Measurements from ENCODE around the gene SMARCD2. TPM values are rescaled to one million over a fixed set of nuclear protein-coding genes. Genes with fewer than 3 reads are reported as not detected.
"Not testable (repeated sequence)": the region's sequence is repeated elsewhere in the genome, so short reads cannot be mapped to it uniquely, and the experiment has no call there.

The SMARCD2 gene
- total RNA-seq, 2 experiments from 2014 or later, result 133 to 138 TPM

- H3K36me3 Mint-ChIP-seq (ENCODE audit: low read depth); POLR2A ChIA-PET; H3K27ac Mint-ChIP-seq; CTCF ChIA-PET; H3K4me3 Mint-ChIP-seq; H3K9me3 Mint-ChIP-seq; H3K4me1 Mint-ChIP-seq; DNase-seq: not testable (repeated sequence)
- peaks cover 13% of the 10 kb centered on the region for H3K27me3 Mint-ChIP-seq
Observed at GRCh38 chr17:63871646-63872365, 29.3 kb upstream of the SMARCD2 start.

GRCh38 chr17:63870292-63870665, 27.8 kb upstream of the SMARCD2 start:
- H3K4me3 Mint-ChIP-seq; DNase-seq; H3K36me3 Mint-ChIP-seq (ENCODE audit: low read depth); H3K9me3 Mint-ChIP-seq; H3K27ac Mint-ChIP-seq; CTCF ChIA-PET; H3K4me1 Mint-ChIP-seq; POLR2A ChIA-PET: not testable (repeated sequence)
- H3K27me3 Mint-ChIP-seq, result peaks cover 15% of the 10 kb centered on the region

- POLR2A ChIA-PET; H3K4me3 Mint-ChIP-seq; H3K27ac Mint-ChIP-seq; H3K4me1 Mint-ChIP-seq; DNase-seq; H3K36me3 Mint-ChIP-seq (ENCODE audit: low read depth); H3K9me3 Mint-ChIP-seq; CTCF ChIA-PET: not testable (repeated sequence)
- peaks cover 15% of the 10 kb centered on the region for H3K27me3 Mint-ChIP-seq
Observed at GRCh38 chr17:63869491-63870291, 27.2 kb upstream of the SMARCD2 start.

GRCh38 chr17:63866625-63867024, 24.1 kb upstream of the SMARCD2 start:
- not testable (repeated sequence) for H3K27ac Mint-ChIP-seq
- CTCF ChIA-PET, result interaction anchor here (1.2 to 2.6 kb wide), 5 partner anchors 12 to 160 kb away, joined by 3 to 7 read pairs (median 3); partner anchors contain the start of gene GH2

GRCh38 chr17:63859257-63859656, 16.8 kb upstream of the SMARCD2 start:
- CTCF ChIA-PET, result interaction anchor here (0.5 to 5.8 kb wide), 4 partner anchors 11 to 31 kb away, joined by 3 to 54 read pairs (median 4); no protein-coding TSS in a partner anchor
- H3K4me1 Mint-ChIP-seq, result no peaks in the 10 kb centered on the region
- H3K36me3 Mint-ChIP-seq (ENCODE audit: low read depth), result no peaks in the 10 kb centered on the region
- DNase-seq, result no peak
- H3K9me3 Mint-ChIP-seq, result no peaks in the 10 kb centered on the region
- POLR2A ChIA-PET, result no interaction called here
- H3K27me3 Mint-ChIP-seq, result peaks cover 29% of the 10 kb centered on the region
- H3K4me3 Mint-ChIP-seq, result no peak overlapping the region
- H3K27ac Mint-ChIP-seq, result no peak overlapping the region

More at GRCh38 chr17:63866625-63867024, 24.1 kb upstream of the SMARCD2 start:
- DNase-seq; H3K36me3 Mint-ChIP-seq (ENCODE audit: low read depth); H3K4me3 Mint-ChIP-seq; POLR2A ChIA-PET; H3K9me3 Mint-ChIP-seq; H3K4me1 Mint-ChIP-seq: not testable (repeated sequence)
- peaks cover 23% of the 10 kb centered on the region for H3K27me3 Mint-ChIP-seq

GRCh38 chr17:63856425-63856824, 13.9 kb upstream of the SMARCD2 start:
- H3K9me3 Mint-ChIP-seq; H3K27ac Mint-ChIP-seq; H3K36me3 Mint-ChIP-seq (ENCODE audit: low read depth); DNase-seq; H3K4me1 Mint-ChIP-seq; POLR2A ChIA-PET; H3K4me3 Mint-ChIP-seq: not testable (repeated sequence)
- peaks cover 29% of the 10 kb centered on the region for H3K27me3 Mint-ChIP-seq
- CTCF ChIA-PET, result interaction anchor here (5.8 kb wide), 1 partner anchor 9 kb away, joined by 54 read pairs; no protein-coding TSS in a partner anchor

GRCh38 chr17:63855185-63855584, 12.7 kb upstream of the SMARCD2 start:
- Mint-ChIP-seq H3K4me1 (no peaks in the 10 kb centered on the region), H3K27ac (no peak overlapping the region), H3K4me3 (no peak overlapping the region), H3K36me3 (ENCODE audit: low read depth) (no peaks in the 10 kb centered on the region), H3K9me3 (no peaks in the 10 kb centered on the region), H3K27me3 (peaks cover 28% of the 10 kb centered on the region)
- DNase-seq, result no peak
- POLR2A ChIA-PET, result no interaction called here
- CTCF ChIA-PET, result interaction anchor here (0.8 to 1.1 kb wide), 3 partner anchors 8 to 12 kb away, joined by 3 read pairs; partner anchors contain the start of gene SMARCD2

GRCh38 chr17:63854709-63855108, 12.2 kb upstream of the SMARCD2 start:
- Mint-ChIP-seq H3K27ac (no peak overlapping the region), H3K9me3 (no peaks in the 10 kb centered on the region), H3K27me3 (peaks cover 25% of the 10 kb centered on the region), H3K4me3 (no peak overlapping the region), H3K4me1 (peaks cover under 1% of the 10 kb centered on the region), H3K36me3 (ENCODE audit: low read depth) (no peaks in the 10 kb centered on the region)
- no peak for DNase-seq
- POLR2A ChIA-PET, result no interaction called here
- CTCF ChIA-PET, result interaction anchor here (0.8 to 1.1 kb wide), 3 partner anchors 8 to 12 kb away, joined by 3 read pairs; partner anchors contain the start of gene SMARCD2

- Mint-ChIP-seq H3K9me3 (peaks cover 3% of the 10 kb centered on the region), H3K27ac (no peak overlapping the region), H3K27me3 (peaks cover 18% of the 10 kb centered on the region), H3K36me3 (ENCODE audit: low read depth) (peaks cover 6% of the 10 kb centered on the region), H3K4me3 (no peak overlapping the region), H3K4me1 (peaks cover 11% of the 10 kb centered on the region)
- ChIA-PET POLR2A (no interaction called here), CTCF (no interaction called here)
- DNase-seq, result no peak
Observed at GRCh38 chr17:63853260-63853659, 10.8 kb upstream of the SMARCD2 start.

- no peak overlapping the region for H3K4me3 Mint-ChIP-seq
- H3K36me3 Mint-ChIP-seq (ENCODE audit: low read depth), result peaks cover 13% of the 10 kb centered on the region
- peaks cover 18% of the 10 kb centered on the region for H3K27me3 Mint-ChIP-seq
- DNase-seq, result no peak
- H3K9me3 Mint-ChIP-seq, result peaks cover 8% of the 10 kb centered on the region
- ChIA-PET POLR2A (no interaction called here), CTCF (interaction anchor here (1.8 kb wide), 1 partner anchor 77 kb away, joined by 10 read pairs; the partner anchor contains the start of genes CCDC47 and DDX42)
- H3K4me1 Mint-ChIP-seq, result peaks cover 18% of the 10 kb centered on the region
- no peak overlapping the region for H3K27ac Mint-ChIP-seq
Observed at GRCh38 chr17:63850401-63850800, 7.9 kb upstream of the SMARCD2 start.

- peak overlapping the region; percentile 98 for H3K27ac Mint-ChIP-seq
- ChIA-PET POLR2A (interaction anchor here (0.6 to 0.7 kb wide), 2 partner anchors 126 to 379 kb away, joined by 3 read pairs; no protein-coding TSS in a partner anchor), CTCF (interaction anchor here (0.5 to 4.0 kb wide), 40 partner anchors 10 to 431 kb away, joined by 3 to 54 read pairs (median 4); partner anchors contain the start of genes CCDC47, CD79B, DDX42 and ICAM2)
- H3K4me1 Mint-ChIP-seq, result peaks cover 25% of the 10 kb centered on the region
- peaks cover 13% of the 10 kb centered on the region for H3K36me3 Mint-ChIP-seq (ENCODE audit: low read depth)
- peak overlapping the region; percentile 68 for H3K4me3 Mint-ChIP-seq
- H3K9me3 Mint-ChIP-seq, result peaks cover 8% of the 10 kb centered on the region
- peaks cover 11% of the 10 kb centered on the region for H3K27me3 Mint-ChIP-seq
- DNase-seq, result peak; percentile 94
Observed at GRCh38 chr17:63848834-63849689, 6.6 kb upstream of the SMARCD2 start.

- peaks cover 31% of the 10 kb centered on the region for H3K4me1 Mint-ChIP-seq
- peaks cover 13% of the 10 kb centered on the region for H3K36me3 Mint-ChIP-seq (ENCODE audit: low read depth)
- CTCF ChIA-PET, result interaction anchor here (0.6 to 4.0 kb wide), 11 partner anchors 11 to 642 kb away, joined by 3 to 54 read pairs (median 4); no protein-coding TSS in a partner anchor
- H3K4me3 Mint-ChIP-seq, result peak overlapping the region; percentile 50
- H3K27ac Mint-ChIP-seq, result peak overlapping the region; percentile 98
- peaks cover 10% of the 10 kb centered on the region for H3K27me3 Mint-ChIP-seq
- peaks cover 8% of the 10 kb centered on the region for H3K9me3 Mint-ChIP-seq
- DNase-seq, result no peak
- POLR2A ChIA-PET, result no interaction called here
Observed at GRCh38 chr17:63847525-63848249, 5.2 kb upstream of the SMARCD2 start.

Measured in activated CD4-positive, alpha-beta T cell treated with anti-CD3 and anti-CD28 coated beads, Interleukin-2, amount 10 ng/mL, durations not matched to agents 7 days and 5 days (primary cell).